GM13976 (cell line): Measurements from ENCODE around the gene XRCC5.

Experiments
- DNase-seq: peaks from one replicate; pipeline ENCODE4 v3.0.0; 2012; ENCODE audit warnings: low spot score
- in situ Hi-C: fragments of 300-500 bp; cut with MboI; formaldehyde crosslinking; loops from one replicate; pipeline ENCODE4 v1.12.0; 2022; ENCODE audit warnings: low sequenced_read_pairs, mixed read lengths, inconsistent platforms; ENCODE audit not compliant: unreplicated experiment
- TF ChIP-seq, protein P1 (sequence below): IDR thresholded peaks from 2 replicates; pipeline ENCODE4 v1.5.1; 2012; ENCODE audit warnings: borderline replicate concordance, mild to moderate bottlenecking; ENCODE audit not compliant: insufficient read depth; ENCODE audit errors: extremely low read depth, missing control alignments, control extremely low read depth

The XRCC5 gene

DNA sequence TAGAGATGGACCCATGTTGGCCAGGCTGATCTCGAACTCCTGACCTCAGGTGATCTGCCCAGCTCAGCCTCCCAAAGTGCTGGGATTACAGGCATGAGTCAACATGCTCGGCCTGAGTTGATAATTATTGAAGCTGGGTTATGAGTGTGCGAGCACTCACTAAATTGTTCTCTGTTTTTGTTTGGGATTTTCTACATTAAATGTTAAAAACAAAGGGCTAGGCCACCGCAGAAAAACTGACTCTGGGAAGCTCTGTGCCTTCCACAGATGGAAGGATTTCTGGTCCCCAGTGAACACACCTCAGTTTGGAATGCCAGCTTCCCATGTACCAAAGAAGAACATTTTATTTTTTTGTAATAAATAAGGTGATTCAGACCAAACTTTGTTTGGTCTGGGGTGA is 83.0 kb downstream of the XRCC5 start:
- in situ Hi-C loops, result no loop called here
- no peak for DNase-seq
- TF ChIP-seq, protein P1, sequence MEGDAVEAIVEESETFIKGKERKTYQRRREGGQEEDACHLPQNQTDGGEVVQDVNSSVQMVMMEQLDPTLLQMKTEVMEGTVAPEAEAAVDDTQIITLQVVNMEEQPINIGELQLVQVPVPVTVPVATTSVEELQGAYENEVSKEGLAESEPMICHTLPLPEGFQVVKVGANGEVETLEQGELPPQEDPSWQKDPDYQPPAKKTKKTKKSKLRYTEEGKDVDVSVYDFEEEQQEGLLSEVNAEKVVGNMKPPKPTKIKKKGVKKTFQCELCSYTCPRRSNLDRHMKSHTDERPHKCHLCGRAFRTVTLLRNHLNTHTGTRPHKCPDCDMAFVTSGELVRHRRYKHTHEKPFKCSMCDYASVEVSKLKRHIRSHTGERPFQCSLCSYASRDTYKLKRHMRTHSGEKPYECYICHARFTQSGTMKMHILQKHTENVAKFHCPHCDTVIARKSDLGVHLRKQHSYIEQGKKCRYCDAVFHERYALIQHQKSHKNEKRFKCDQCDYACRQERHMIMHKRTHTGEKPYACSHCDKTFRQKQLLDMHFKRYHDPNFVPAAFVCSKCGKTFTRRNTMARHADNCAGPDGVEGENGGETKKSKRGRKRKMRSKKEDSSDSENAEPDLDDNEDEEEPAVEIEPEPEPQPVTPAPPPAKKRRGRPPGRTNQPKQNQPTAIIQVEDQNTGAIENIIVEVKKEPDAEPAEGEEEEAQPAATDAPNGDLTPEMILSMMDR, result no peak

DNA sequence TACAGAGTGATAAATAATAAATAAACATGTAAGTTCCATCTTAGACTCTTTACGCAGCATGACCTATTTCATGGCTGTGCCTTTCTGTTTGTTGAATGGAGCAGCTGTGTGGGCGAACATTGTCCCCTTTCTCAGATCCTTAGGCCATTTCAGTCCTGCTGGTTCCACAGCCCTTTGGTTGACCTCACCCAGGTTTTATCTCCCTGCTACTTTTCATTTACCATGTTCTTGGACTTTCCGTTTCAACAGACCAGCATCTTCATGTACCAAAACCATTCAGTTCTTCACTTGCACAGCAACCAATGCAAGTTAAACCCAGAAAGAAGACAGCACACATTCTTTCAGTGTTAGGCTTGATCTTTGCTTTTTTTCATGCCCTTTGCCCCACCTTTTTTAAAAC is 83.8 kb downstream of the XRCC5 start:
- in situ Hi-C loops, result no loop called here
- TF ChIP-seq, protein P1, result no peak
- no peak for DNase-seq

DNA sequence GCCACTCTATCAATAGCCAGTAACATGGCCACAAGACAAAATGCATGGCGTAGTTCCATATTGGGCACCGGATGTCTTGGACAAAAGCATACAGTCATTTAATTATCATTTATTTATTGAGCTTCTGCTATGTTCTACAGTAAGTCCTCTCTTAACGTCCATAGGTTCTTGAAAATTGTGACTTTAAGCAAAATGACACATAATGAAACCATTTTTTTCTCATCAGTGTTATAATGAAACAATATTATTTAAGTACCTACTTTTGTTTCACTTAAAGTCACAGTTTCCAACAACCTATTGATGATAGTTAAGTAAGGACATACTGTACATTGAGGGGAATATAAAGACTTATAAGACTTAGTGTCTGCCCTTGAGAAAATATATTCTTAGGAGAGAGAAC is 84.9 kb downstream of the XRCC5 start:
- TF ChIP-seq, protein P1, result no peak
- in situ Hi-C loops, result no loop called here
- no peak for DNase-seq

DNA sequence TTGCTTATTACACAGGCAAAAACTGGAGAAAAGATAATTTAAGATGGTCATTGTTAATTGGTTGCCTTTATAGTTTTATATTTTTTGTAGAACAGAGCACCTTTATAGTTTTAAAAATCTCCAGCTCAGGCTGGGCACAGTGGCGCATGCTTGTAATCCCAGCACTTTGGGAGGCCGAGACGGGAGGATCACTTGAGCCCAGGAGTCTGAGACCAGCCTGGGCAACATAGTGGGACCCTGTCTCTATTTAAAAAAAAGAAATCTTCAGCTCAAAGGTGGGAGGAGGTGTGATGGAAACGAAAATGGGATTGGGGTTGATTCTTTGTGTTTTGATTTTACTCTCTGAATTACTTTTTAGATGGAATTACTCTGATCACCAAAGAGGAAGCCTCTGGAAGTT is 85.4 kb downstream of the XRCC5 start:
- DNase-seq, result no peak
- in situ Hi-C loops, result no loop called here
- TF ChIP-seq, protein P1, result no peak

DNA sequence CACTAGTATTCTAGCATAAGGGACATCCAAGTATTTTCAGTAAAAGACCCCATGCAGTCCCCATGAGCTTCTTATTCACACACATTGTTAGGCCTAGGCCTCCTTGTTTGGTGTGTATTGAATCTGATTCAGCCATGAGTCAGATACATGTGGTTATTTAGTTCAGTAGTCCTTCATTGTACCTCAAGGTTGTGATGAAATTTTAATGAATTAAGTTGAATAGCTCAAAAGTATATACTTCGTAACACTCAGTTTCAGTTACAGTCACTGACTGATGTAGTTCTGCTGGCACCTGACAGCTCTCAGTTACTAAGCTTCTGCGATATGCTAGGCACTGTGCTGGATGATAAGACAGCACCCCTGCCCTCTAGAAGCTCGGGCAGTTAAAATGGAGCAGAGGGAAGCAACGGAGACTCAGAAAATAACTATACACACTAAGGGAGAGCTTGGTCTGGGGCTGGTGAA is 86.4 kb downstream of the XRCC5 start:
- in situ Hi-C loops, result no loop called here
- DNase-seq, result no peak
- TF ChIP-seq, protein P1, result no peak

DNA sequence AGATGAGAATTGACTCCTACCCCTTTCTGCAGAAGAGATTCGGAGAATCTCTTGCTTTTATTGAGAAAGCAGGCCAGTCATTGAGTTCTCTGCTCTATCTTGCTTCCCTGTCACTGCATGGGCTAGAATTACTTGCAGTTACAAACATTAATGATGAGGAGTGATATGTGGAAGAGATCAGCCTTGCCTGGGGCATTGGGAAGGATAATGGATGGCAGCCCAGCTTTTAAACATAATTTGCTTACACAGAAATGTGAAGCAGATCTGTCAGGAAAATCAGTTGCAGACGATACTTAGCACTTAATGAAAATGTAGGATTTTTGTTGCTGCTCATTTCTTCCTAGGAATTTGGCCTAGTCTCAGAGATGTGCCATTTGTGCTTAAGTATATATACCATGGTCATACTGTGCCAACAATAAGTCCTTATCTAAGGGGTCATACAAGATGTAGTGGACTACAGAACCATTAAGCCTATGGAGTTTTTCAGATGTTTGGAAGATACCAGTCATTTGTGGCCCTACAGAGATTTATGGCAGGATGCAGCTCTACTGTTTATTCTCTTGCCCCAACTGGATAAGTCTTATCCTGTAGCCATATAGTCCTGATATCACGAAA is 92.7 kb downstream of the XRCC5 start:
- DNase-seq, result no peak
- TF ChIP-seq, protein P1, result no peak
- in situ Hi-C loops, result loop anchor here (25.0 kb wide), 1 partner anchor 461 kb away; no protein-coding TSS in a partner anchor
